Thymus (tissue), 11 donors: ENCODE data around the gene MUC16. TPM values are rescaled to one million over a fixed set of nuclear protein-coding genes. Genes with fewer than 3 reads are reported as not detected.
A peak's percentile ranks its signal among the peaks of the same experiment; 100 is the strongest.

Source experiments
- DNase-seq, 9 donors: peaks; one replicate each; pipeline ENCODE4 v3.0.0-alpha.2; 2013; ENCODE audit warnings: low spot score in 9 of 9, low read depth in 6 of 9, missing footprints in 1 of 9
- H3K27ac ChIP-seq, 2 donors: one replicate each; pipeline ENCODE4 v1.5.1; 2013; ENCODE audit warnings: control low read depth in 1 of 2, low read depth in 1 of 2, low read length in 1 of 2, mild to moderate bottlenecking in 1 of 2, moderate library complexity in 1 of 2
- H3K27me3 ChIP-seq, 2 donors: one replicate each; pipeline ENCODE4 v1.5.1; 2013; ENCODE audit warnings: low read length in 1 of 2; ENCODE audit not compliant: control insufficient read depth in 2 of 2, insufficient read depth in 1 of 2
- H3K36me3 ChIP-seq, 2 donors: one replicate each; pipeline ENCODE4 v1.5.1; 2013; ENCODE audit warnings: low read length in 1 of 2, mild to moderate bottlenecking in 1 of 2, moderate library complexity in 1 of 2; ENCODE audit not compliant: control insufficient read depth in 2 of 2, insufficient read depth in 2 of 2
- H3K4me1 ChIP-seq, 2 donors: one replicate each; pipeline ENCODE4 v1.5.1; 2013; ENCODE audit warnings: low read length in 2 of 2; ENCODE audit not compliant: control insufficient read depth in 2 of 2, insufficient read depth in 2 of 2
- H3K4me3 ChIP-seq, 2 donors: one replicate each; pipeline ENCODE4 v1.5.1; 2013; ENCODE audit warnings: low read length in 2 of 2, control low read depth in 1 of 2, mild to moderate bottlenecking in 1 of 2
- H3K9me3 ChIP-seq, 2 donors: one replicate each; pipeline ENCODE4 v1.5.1; 2013; ENCODE audit warnings: low read length in 1 of 2, mild to moderate bottlenecking in 1 of 2; ENCODE audit not compliant: control insufficient read depth in 2 of 2, insufficient read depth in 1 of 2
- WGBS: extraction: QIAGEN DNeasy Blood & Tissue Kit; methylation state at CpG from one replicate; pipeline ENCODE4 v1.1.7; 2013; 5-methylcytosine and 5-hydroxymethylcytosine counted together
- polyA plus RNA-seq: library from polyadenylated mRNA; stranded (reverse); fragments of 200-250 nt; gene quantifications from one replicate; pipeline ENCODE4 v1.2.3, GENCODE V29; 2013
- total RNA-seq: library from RNA; stranded (reverse); fragments of 120-200 nt; gene quantifications from one replicate; pipeline ENCODE4 v1.2.4, GENCODE V29; 2013
- donor health status: healthy.

The MUC16 gene
- total and polyA plus RNA-seq, 2 donors = 0.61 to 7.2 TPM

DNA sequence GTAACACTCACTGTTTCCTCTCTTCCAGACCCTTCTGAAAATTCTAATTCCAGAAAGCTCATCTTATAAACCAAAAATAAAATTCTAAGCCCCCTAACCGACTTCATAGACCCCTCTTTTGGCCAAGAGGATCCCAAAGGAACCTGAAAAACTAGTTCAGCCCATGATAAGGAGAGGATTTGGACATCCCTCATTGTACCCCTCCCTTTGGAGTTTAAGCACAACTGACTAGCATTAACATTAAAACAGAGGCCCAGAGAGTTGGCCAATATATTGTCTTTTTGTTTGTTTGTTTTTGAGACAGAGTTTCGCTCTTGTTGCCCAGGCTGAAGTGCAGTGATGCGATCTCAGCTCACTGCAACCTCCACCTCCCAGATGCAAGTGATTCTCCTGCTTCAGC lies 34.2 kb upstream of the MUC16 start:
- H3K9me3 ChIP-seq = no peaks in the 10 kb centered on the region
- no peak for DNase-seq
- H3K36me3 ChIP-seq = no peaks in the 10 kb centered on the region
- no peaks in the 10 kb centered on the region for H3K27me3 ChIP-seq
- no peak overlapping the region for H3K27ac ChIP-seq
- H3K4me1 ChIP-seq = no peaks in the 10 kb centered on the region
- 89% methylated on average over 3 of the region's 3 CpGs for WGBS
- H3K4me3 ChIP-seq = no peak overlapping the region

DNA sequence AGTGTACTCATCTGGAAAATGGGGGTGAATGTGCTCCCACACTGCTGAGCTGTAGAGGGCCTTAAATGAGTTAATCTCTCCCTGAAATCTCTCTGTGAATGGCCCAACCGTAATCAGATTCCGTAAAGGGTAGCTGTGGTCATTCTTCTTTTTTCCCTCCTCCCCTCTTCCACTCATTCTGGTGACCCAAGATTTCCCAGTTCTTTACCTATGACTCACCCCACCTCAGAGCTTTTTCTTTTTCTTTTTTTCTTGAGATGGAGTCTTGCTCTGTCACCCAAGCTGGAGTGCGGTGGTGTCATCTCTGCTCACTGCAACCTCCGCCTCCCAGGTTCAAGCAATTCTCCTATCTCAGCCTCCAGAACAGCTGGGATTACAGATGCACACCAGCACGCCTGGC lies 33.3 kb upstream of the MUC16 start:
- 93% methylated on average over 5 of the region's 5 CpGs for WGBS
- Histone ChIP-seq H3K27me3 (no peaks in the 10 kb centered on the region), H3K27ac (no peak overlapping the region)

DNA sequence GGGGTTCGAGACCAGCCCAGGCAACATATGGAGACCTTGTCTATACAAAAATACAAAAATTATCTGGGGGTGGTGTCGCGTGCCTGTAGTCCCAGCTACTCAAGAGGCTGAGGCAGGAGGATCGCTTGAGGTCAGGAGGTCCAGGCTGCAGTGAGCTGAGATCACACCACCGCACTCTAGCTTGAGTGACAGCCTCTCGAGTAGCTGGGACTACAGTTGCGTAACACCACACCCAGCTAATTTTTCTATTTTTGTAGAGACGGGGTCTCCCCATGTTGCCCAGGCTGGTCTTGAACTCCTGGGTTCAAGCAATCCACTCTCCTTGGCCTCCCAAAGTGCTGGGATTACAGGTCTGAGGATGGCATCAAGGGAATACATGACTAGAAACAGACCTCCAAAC lies 30.8 kb upstream of the MUC16 start:
- no peak overlapping the region for H3K4me3 ChIP-seq
- no peaks in the 10 kb centered on the region for H3K27me3 ChIP-seq
- no peaks in the 10 kb centered on the region for H3K36me3 ChIP-seq
- WGBS = 88% methylated on average over 8 of the region's 8 CpGs
- no peak for DNase-seq
- H3K4me1 ChIP-seq = no peaks in the 10 kb centered on the region
- no peaks in the 10 kb centered on the region for H3K9me3 ChIP-seq
- no peak overlapping the region for H3K27ac ChIP-seq

More for the DNA sequence above, 33.3 kb upstream of the MUC16 start:
- no peaks in the 10 kb centered on the region for H3K4me1 ChIP-seq
- no peak overlapping the region for H3K4me3 ChIP-seq
- no peaks in the 10 kb centered on the region for H3K9me3 ChIP-seq
- DNase-seq = no peak
- H3K36me3 ChIP-seq = no peaks in the 10 kb centered on the region

DNA sequence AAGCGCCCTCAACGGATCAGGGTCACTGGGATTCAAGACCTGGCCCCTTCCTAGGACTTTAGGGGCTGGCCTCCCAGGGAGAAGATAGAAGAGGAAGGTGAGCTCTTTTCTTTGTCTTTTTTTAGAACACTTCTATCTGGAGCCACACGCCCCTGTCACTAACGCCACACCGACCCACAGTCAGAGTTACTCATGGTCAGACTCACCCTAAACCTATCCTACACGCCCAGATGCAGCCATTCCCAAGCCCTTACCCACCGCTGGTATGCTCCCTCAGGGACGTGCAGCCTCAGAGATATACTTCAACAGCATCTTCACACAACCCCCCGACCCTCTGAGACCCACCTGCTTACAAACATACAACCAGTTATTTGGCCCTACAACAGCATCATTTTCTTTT lies 29.9 kb upstream of the MUC16 start:
- H3K4me3 ChIP-seq = no peak overlapping the region
- no peaks in the 10 kb centered on the region for H3K27me3 ChIP-seq
- H3K27ac ChIP-seq = no peak overlapping the region
- H3K9me3 ChIP-seq = no peaks in the 10 kb centered on the region
- no peaks in the 10 kb centered on the region for H3K36me3 ChIP-seq
- DNase-seq = no peak
- 76% methylated on average over 9 of the region's 9 CpGs for WGBS
- H3K4me1 ChIP-seq = no peaks in the 10 kb centered on the region

- Histone ChIP-seq H3K27me3 (no peaks in the 10 kb centered on the region), H3K27ac (no peak overlapping the region), H3K9me3 (no peaks in the 10 kb centered on the region), H3K4me3 (no peak overlapping the region), H3K4me1 (no peaks in the 10 kb centered on the region), H3K36me3 (no peaks in the 10 kb centered on the region)
- WGBS = 87% methylated on average over 5 of the region's 5 CpGs
- DNase-seq = no peak
Observed at GRCh38 chr19:9039728-9040127, 29.5 kb upstream of the MUC16 start.

- no peak for DNase-seq
- Histone ChIP-seq H3K4me3 (no peak overlapping the region), H3K27ac (no peak overlapping the region), H3K4me1 (no peaks in the 10 kb centered on the region), H3K9me3 (no peaks in the 10 kb centered on the region), H3K36me3 (no peaks in the 10 kb centered on the region), H3K27me3 (no peaks in the 10 kb centered on the region)
- WGBS = 90% methylated on average over 8 of the region's 8 CpGs
Observed at GRCh38 chr19:9037400-9038062, 27.3 kb upstream of the MUC16 start.

GRCh38 chr19:9032136-9032631 lies 22.0 kb upstream of the MUC16 start:
- no peaks in the 10 kb centered on the region for H3K9me3 ChIP-seq
- peak in 1 of 9 donors; percentile 27 for DNase-seq
- no peak overlapping the region for H3K4me3 ChIP-seq
- H3K36me3 ChIP-seq = no peaks in the 10 kb centered on the region
- no peaks in the 10 kb centered on the region for H3K27me3 ChIP-seq
- no peak overlapping the region for H3K27ac ChIP-seq
- no peaks in the 10 kb centered on the region for H3K4me1 ChIP-seq
- 79% methylated on average over 5 of the region's 5 CpGs for WGBS

DNA sequence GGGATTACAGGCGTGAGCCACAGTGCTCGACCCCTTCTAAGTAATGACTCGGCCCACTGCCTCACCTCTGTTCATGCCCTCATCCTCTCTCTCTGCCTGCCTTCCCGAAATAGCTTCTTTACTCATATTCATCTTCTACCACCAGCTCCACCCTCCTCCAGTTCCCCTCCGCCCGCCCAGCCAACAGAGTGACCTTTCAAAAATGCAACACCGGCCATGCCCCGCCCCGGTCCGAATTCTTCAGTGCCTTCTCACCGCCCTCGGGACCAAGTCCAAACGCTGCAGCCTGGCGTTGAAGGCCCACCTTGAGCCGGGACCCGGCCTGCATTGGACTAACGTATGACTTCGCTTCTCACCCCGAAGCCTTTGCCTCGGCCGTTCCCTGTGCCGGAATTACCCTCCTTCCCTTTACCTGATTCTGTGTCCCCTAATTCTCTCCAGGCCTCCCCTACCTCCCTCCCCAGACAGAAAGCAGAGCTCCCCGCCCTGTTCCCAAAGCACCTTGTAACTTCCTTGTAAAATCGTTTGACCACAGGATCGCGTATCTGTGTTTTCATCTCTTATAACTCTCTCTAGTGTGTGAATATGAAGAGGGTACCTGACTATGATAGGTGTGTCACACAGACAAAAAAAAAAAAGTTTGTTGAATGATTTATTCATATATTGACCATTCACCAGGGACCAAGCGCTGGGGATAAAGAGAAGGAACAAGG lies 8.1 kb upstream of the MUC16 start:
- Histone ChIP-seq H3K4me3 (no peak overlapping the region), H3K9me3 (no peaks in the 10 kb centered on the region), H3K4me1 (no peaks in the 10 kb centered on the region), H3K36me3 (no peaks in the 10 kb centered on the region), H3K27ac (no peak overlapping the region), H3K27me3 (no peaks in the 10 kb centered on the region)
- WGBS = 92% methylated on average over 27 of the region's 27 CpGs
- no peak for DNase-seq

DNA sequence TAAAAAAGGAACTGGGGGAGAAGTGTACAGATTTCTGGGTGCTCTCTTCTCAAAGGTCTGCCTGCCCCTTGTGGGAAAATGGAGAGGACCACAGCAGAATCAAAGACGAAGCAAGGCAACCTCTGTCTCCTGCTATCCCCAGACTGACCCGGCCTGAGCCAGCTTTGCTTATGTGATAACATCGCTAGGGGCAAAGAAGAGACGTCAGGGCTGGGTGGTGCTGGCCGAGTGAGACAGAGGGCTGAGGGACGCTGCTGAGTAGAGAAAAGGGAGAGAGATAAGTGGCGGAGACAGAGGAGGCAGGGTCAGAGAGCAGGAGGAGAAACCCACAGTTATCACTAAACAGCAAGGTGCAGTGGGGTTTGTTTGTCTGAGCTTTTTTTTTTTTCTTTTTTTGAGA lies 4.6 kb upstream of the MUC16 start:
- H3K9me3 ChIP-seq = no peaks in the 10 kb centered on the region
- H3K27ac ChIP-seq = no peak overlapping the region
- H3K4me1 ChIP-seq = no peaks in the 10 kb centered on the region
- H3K27me3 ChIP-seq = no peaks in the 10 kb centered on the region
- no peak overlapping the region for H3K4me3 ChIP-seq
- 61% methylated on average over 7 of the region's 7 CpGs for WGBS
- H3K36me3 ChIP-seq = no peaks in the 10 kb centered on the region
- no peak for DNase-seq
